Measurements from ENCODE around the gene ERCC5. TPM values are rescaled to one million over a fixed set of nuclear protein-coding genes. Genes with fewer than 3 reads are reported as not detected.

Gene ERCC5
- polyA plus RNA-seq, 1 donor (not counting 4 experiments of a cell fraction or from before 2014, with no cell fraction given), result 40.3 TPM

GRCh38 chr13:102838982-102839381 lies 6.8 kb upstream of the ERCC5 start:
- no peaks in the 10 kb centered on the region for H3K9me3 ChIP-seq (ENCODE audit: control insufficient read depth, low read depth, low read length)
- no peaks in the 10 kb centered on the region for H4K20me1 ChIP-seq (ENCODE audit: control insufficient read depth, extremely low read depth, insufficient read depth, low read length)
- no peak for TF ChIP-seq CTCF (optimal IDR thresholded peaks at IDR 0.05 in 1 of 3, IDR thresholded peaks at IDR 0.05 in 1 of 3, conservative IDR thresholded peaks at IDR 0.05 in 1 of 3; ENCODE audit: extremely low read depth in 1 of 3, insufficient read depth in 2 of 3, low read length in 3 of 3)
- no peak for TF ChIP-seq EZH2 (IDR thresholded peaks at IDR 0.05; ENCODE audit: low read length)
- no peaks in the 10 kb centered on the region for H3K4me1 ChIP-seq (ENCODE audit: control insufficient read depth, extremely low read depth, insufficient read depth, low read length)
- no peaks in the 10 kb centered on the region for H3K9me1 ChIP-seq (ENCODE audit: control insufficient read depth, extremely low read depth, insufficient read depth, low read length)
- FAIRE-seq, result no peak
- H3K79me2 ChIP-seq (ENCODE audit: control insufficient read depth, insufficient read depth, low read length), result no peaks in the 10 kb centered on the region
- dilution Hi-C loops (cut with MboI; ENCODE audit: extremely low pct_ligation_motif_present, low sequenced_read_pairs), result no loop called here
- no peaks in the 10 kb centered on the region for H3K27me3 ChIP-seq (ENCODE audit: control insufficient read depth, extremely low read depth, insufficient read depth, low read length)
- H3K27ac ChIP-seq (ENCODE audit: control insufficient read depth, insufficient read depth, low read length), result no peak overlapping the region
- no peak for DNase-seq (ENCODE audit: low read depth, low spot score)
- H3K9ac ChIP-seq (ENCODE audit: control insufficient read depth, extremely low read depth, insufficient read depth, low read length), result no peak overlapping the region
- peaks cover 0 to 12% of the 10 kb centered on the region in 2 experiments for H3K36me3 ChIP-seq (ENCODE audit: control insufficient read depth in 2 of 2, extremely low read depth in 1 of 2, insufficient read depth in 2 of 2, low read length in 2 of 2)
- no peak overlapping the region for H3K4me2 ChIP-seq (ENCODE audit: control insufficient read depth, extremely low read depth, insufficient read depth, low read depth, low read length)
- H3K4me3 ChIP-seq (ENCODE audit: control insufficient read depth in 2 of 3, extremely low read depth in 1 of 3, insufficient read depth in 2 of 3, low read depth in 1 of 3, low read length in 3 of 3), result no peak overlapping the region
- no peak overlapping the region for H2AFZ ChIP-seq (ENCODE audit: control insufficient read depth, low read length)

GRCh38 chr13:102839462-102839861 lies 6.4 kb upstream of the ERCC5 start:
- no peak overlapping the region for H3K4me2 ChIP-seq (ENCODE audit: control insufficient read depth, extremely low read depth, insufficient read depth, low read depth, low read length)

More at GRCh38 chr13:102839462-102839861, 6.4 kb upstream of the ERCC5 start:
- H3K4me3 ChIP-seq (ENCODE audit: control insufficient read depth in 2 of 3, extremely low read depth in 1 of 3, insufficient read depth in 2 of 3, low read depth in 1 of 3, low read length in 3 of 3), result no peak overlapping the region
- no peaks in the 10 kb centered on the region for H3K9me3 ChIP-seq (ENCODE audit: control insufficient read depth, low read depth, low read length)
- no peaks in the 10 kb centered on the region for H3K9me1 ChIP-seq (ENCODE audit: control insufficient read depth, extremely low read depth, insufficient read depth, low read length)
- dilution Hi-C loops (cut with MboI; ENCODE audit: extremely low pct_ligation_motif_present, low sequenced_read_pairs), result no loop called here
- no peaks in the 10 kb centered on the region for H3K79me2 ChIP-seq (ENCODE audit: control insufficient read depth, insufficient read depth, low read length)
- no peak overlapping the region for H2AFZ ChIP-seq (ENCODE audit: control insufficient read depth, low read length)
- H3K36me3 ChIP-seq (ENCODE audit: control insufficient read depth in 2 of 2, extremely low read depth in 1 of 2, insufficient read depth in 2 of 2, low read length in 2 of 2), result peaks cover 0 to 12% of the 10 kb centered on the region in 2 experiments
- no peak overlapping the region for H3K9ac ChIP-seq (ENCODE audit: control insufficient read depth, extremely low read depth, insufficient read depth, low read length)
- FAIRE-seq, result no peak
- H3K4me1 ChIP-seq (ENCODE audit: control insufficient read depth, extremely low read depth, insufficient read depth, low read length), result no peaks in the 10 kb centered on the region
- H3K27ac ChIP-seq (ENCODE audit: control insufficient read depth, insufficient read depth, low read length), result no peak overlapping the region
- no peak for DNase-seq (ENCODE audit: low read depth, low spot score)
- no peaks in the 10 kb centered on the region for H3K27me3 ChIP-seq (ENCODE audit: control insufficient read depth, extremely low read depth, insufficient read depth, low read length)
- TF ChIP-seq CTCF (optimal IDR thresholded peaks at IDR 0.05 in 1 of 3, IDR thresholded peaks at IDR 0.05 in 1 of 3, conservative IDR thresholded peaks at IDR 0.05 in 1 of 3; ENCODE audit: extremely low read depth in 1 of 3, insufficient read depth in 2 of 3, low read length in 3 of 3) (no peak), EZH2 (IDR thresholded peaks at IDR 0.05; ENCODE audit: low read length) (no peak)
- H4K20me1 ChIP-seq (ENCODE audit: control insufficient read depth, extremely low read depth, insufficient read depth, low read length), result no peaks in the 10 kb centered on the region

All from keratinocyte (primary cell).